HL-60/S4 treated with retinoic acid at 250 ng/mL for 4 days and 3 days (cell line): ENCODE data around the gene LAGE3.

Experiments used
- in situ Hi-C: fragments of 300-500 bp; cut with MboI; formaldehyde crosslinking; loops from 2 replicates; pipeline ENCODE4 v1.7.0; 2022; ENCODE audit warnings: low sequenced_read_pairs

The LAGE3 gene

GRCh38 chrX:154436983-154437752, 41.9 kb downstream of the LAGE3 start, which contains the start of gene GDI1:
TSS of gene GDI1 (plus strand) at chrX:154437154. CDS start at chrX:154437255, 101 bp downstream.
- in situ Hi-C loops = no loop called here

- in situ Hi-C loops = no loop called here
These were observed 42.6 kb downstream of the LAGE3 start for GRCh38 chrX:154436374-154436982.

GRCh38 chrX:154435171-154435733, 43.8 kb downstream of the LAGE3 start:
- in situ Hi-C loops = no loop called here

- in situ Hi-C loops = no loop called here
These were observed 44.5 kb downstream of the LAGE3 start for GRCh38 chrX:154434394-154435168.

- in situ Hi-C loops = no loop called here
These were observed 45.5 kb downstream of the LAGE3 start for GRCh38 chrX:154433605-154434004.

- in situ Hi-C loops = no loop called here
These were observed 46.9 kb downstream of the LAGE3 start for GRCh38 chrX:154432210-154432609.

GRCh38 chrX:154431341-154431740, 47.7 kb downstream of the LAGE3 start:
- in situ Hi-C loops = no loop called here

- in situ Hi-C loops = no loop called here
These were observed 48.2 kb downstream of the LAGE3 start for GRCh38 chrX:154430916-154431315.

GRCh38 chrX:154430479-154430878, 48.6 kb downstream of the LAGE3 start:
- in situ Hi-C loops = no loop called here

- in situ Hi-C loops = no loop called here
These were observed 49.4 kb downstream of the LAGE3 start for GRCh38 chrX:154429711-154430110.

GRCh38 chrX:154428176-154429171, 50.6 kb downstream of the LAGE3 start, which contains the start of gene ATP6AP1:
TSS of gene ATP6AP1 (plus strand) at chrX:154428677. CDS start at chrX:154428693, 16 bp downstream.
- in situ Hi-C loops = no loop called here
